ENCODE measurements around the gene CERK. TPM values are rescaled to one million over a fixed set of nuclear protein-coding genes. Genes with fewer than 3 reads are reported as not detected.

The CERK gene
- total and polyA plus RNA-seq, 9 of the 15 experiments (the other 6 are each of a cell fraction or from before 2014, with no cell fraction given), result 1.1 to 14.9 (median 8.7) TPM

DNA sequence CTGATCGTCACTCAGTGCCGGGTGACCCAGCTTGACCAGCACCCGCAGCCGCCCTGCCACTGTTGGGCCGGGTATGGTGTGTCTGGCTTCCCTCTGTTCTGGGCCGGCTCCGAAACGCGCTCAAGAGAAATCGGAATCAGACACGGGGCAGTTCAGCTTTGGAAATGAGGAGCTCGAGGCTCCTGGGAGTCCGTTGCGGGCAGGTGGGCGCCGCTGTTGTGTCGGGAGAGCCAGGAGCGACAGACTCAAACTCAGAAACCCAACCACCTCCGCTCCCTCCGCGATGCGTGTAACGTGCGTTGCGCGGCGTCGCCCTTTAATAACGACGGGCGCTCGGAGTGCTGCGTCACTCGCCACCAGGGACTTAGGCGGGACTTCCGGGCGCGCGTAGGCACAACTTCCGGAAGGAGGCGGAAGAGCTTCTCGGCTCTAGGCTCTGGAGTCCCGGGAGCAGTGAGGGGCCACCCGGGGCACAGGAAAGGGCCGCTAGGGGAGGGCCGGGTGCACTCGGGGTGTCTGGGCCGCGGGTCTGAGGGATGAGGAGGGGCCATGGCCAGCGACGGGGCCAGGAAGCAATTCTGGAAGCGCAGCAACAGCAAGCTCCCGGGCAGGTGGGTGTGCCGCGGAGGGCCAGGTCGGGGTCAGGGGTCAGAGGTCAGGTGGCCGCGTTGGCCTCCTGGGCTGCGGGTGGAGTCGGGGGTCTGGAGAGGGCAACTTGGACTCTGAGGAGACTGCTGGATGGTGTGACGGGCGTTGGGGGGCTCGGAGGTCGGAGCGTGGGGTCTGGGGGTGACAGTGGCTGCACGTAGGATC, 24.4 kb upstream of the CERK start, which contains the start of gene TBC1D22A (continued):
- no peak for TF ChIP-seq PCBP1 (IDR thresholded peaks at IDR 0.05; ENCODE audit: low read depth, low read length, poor library complexity, severe bottlenecking)
- TF ChIP-seq, protein P1, sequence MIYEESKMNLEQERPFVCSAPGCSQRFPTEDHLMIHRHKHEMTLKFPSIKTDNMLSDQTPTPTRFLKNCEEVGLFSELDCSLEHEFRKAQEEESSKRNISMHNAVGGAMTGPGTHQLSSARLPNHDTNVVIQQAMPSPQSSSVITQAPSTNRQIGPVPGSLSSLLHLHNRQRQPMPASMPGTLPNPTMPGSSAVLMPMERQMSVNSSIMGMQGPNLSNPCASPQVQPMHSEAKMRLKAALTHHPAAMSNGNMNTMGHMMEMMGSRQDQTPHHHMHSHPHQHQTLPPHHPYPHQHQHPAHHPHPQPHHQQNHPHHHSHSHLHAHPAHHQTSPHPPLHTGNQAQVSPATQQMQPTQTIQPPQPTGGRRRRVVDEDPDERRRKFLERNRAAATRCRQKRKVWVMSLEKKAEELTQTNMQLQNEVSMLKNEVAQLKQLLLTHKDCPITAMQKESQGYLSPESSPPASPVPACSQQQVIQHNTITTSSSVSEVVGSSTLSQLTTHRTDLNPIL (CRISPR knock-in tag; IDR thresholded peaks at IDR 0.05), result peak; percentile 63; the same call in 1 of the 2 replicates
- TF ChIP-seq NR2C2 (CRISPR knock-in tag; IDR thresholded peaks at IDR 0.05), result peak; percentile 98
- TF ChIP-seq NR2C2 (tag; IDR thresholded peaks at IDR 0.05), result peak; percentile 99
- TF ChIP-seq ELF1 (tag; IDR thresholded peaks at IDR 0.05), result peak; percentile 86
- TF ChIP-seq ZNF644 (tag; IDR thresholded peaks at IDR 0.05; ENCODE audit: low read depth), result no peak
- TF ChIP-seq ASH1L (IDR thresholded peaks at IDR 0.05; ENCODE audit: borderline replicate concordance, low read depth, partially characterized antibody), result no peak
- no peak for TF ChIP-seq TEAD4 (IDR thresholded peaks at IDR 0.05; ENCODE audit: low read length)
- no peak for TF ChIP-seq TEAD4 (CRISPR knock-in tag; IDR thresholded peaks at IDR 0.05; ENCODE audit: borderline replicate concordance)
- TF ChIP-seq ZBTB17 (CRISPR knock-in tag; IDR thresholded peaks at IDR 0.05), result no peak
- TF ChIP-seq HNRNPH1 (optimal IDR thresholded peaks at IDR 0.05; ENCODE audit: low read depth, low read length), result no peak
- TF ChIP-seq CHCHD3 (CRISPR knock-in tag; IDR thresholded peaks at IDR 0.05), result no peak
- TF ChIP-seq, protein P2, sequence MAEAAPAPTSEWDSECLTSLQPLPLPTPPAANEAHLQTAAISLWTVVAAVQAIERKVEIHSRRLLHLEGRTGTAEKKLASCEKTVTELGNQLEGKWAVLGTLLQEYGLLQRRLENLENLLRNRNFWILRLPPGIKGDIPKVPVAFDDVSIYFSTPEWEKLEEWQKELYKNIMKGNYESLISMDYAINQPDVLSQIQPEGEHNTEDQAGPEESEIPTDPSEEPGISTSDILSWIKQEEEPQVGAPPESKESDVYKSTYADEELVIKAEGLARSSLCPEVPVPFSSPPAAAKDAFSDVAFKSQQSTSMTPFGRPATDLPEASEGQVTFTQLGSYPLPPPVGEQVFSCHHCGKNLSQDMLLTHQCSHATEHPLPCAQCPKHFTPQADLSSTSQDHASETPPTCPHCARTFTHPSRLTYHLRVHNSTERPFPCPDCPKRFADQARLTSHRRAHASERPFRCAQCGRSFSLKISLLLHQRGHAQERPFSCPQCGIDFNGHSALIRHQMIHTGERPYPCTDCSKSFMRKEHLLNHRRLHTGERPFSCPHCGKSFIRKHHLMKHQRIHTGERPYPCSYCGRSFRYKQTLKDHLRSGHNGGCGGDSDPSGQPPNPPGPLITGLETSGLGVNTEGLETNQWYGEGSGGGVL (CRISPR knock-in tag; IDR thresholded peaks at IDR 0.05), result no peak
- no peak; the same call in 1 of the 2 replicates for TF ChIP-seq BHLHE40 (IDR thresholded peaks at IDR 0.05; ENCODE audit: low read length)
- TF ChIP-seq TGIF2 (CRISPR knock-in tag; IDR thresholded peaks at IDR 0.05), result no peak
- peak; percentile 76; the same call in 1 of the 2 replicates for TF ChIP-seq HLTF (IDR thresholded peaks at IDR 0.05)
- TF ChIP-seq NR4A1 (CRISPR knock-in tag; IDR thresholded peaks at IDR 0.05), result no peak
- TF ChIP-seq NR4A1 (tag; IDR thresholded peaks at IDR 0.05), result 0 out of 2 replicates have a peak, but pooled peaks have one; percentile 33
- peak; percentile 71 for TF ChIP-seq EGR1 (conservative IDR thresholded peaks at IDR 0.05)
- no peak for TF ChIP-seq E2F3 (CRISPR knock-in tag; IDR thresholded peaks at IDR 0.05)
- no peak for TF ChIP-seq MAFK (IDR thresholded peaks at IDR 0.05; ENCODE audit: low read length)
- no peak for TF ChIP-seq HDAC3 (IDR thresholded peaks at IDR 0.05; ENCODE audit: borderline replicate concordance, partially characterized antibody)
- TF ChIP-seq, protein P3, sequence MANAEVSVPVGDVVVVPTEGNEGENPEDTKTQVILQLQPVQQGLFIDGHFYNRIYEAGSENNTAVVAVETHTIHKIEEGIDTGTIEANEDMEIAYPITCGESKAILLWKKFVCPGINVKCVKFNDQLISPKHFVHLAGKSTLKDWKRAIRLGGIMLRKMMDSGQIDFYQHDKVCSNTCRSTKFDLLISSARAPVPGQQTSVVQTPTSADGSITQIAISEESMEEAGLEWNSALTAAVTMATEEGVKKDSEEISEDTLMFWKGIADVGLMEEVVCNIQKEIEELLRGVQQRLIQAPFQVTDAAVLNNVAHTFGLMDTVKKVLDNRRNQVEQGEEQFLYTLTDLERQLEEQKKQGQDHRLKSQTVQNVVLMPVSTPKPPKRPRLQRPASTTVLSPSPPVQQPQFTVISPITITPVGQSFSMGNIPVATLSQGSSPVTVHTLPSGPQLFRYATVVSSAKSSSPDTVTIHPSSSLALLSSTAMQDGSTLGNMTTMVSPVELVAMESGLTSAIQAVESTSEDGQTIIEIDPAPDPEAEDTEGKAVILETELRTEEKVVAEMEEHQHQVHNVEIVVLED (CRISPR knock-in tag; IDR thresholded peaks at IDR 0.05), result peak; percentile 94
